HCT116 (cell line): ENCODE measurements around the gene COL16A1. TPM values are rescaled to one million over a fixed set of nuclear protein-coding genes. Genes with fewer than 3 reads are reported as not detected.

Experiments
- ATAC-seq: fragments of 200-7000 bp; cut with Tn5 transposase; 2 replicates; pipeline ENCODE4 v1.9.1; 2020; ENCODE audit warnings: mild to moderate bottlenecking, moderate library complexity
- BruUV-seq: library from RNA; stranded (reverse); fragments of 400-500 nt; replicated peaks from 2 replicates; lab custom pipeline; 2021; lab: Mats Ljungman, UMichigan
- CTCF ChIA-PET: fragments of 300-600 bp; sonication (Branson Sonifier 250); formaldehyde crosslinking; loops from one replicate; lab custom pipeline; 2021; ENCODE audit warnings: antibody characterized with exemption; lab: Charles Lee
- POLR2A ChIA-PET: fragments of 300-600, 350-600 bp; sonication (Branson Sonifier 250); formaldehyde crosslinking; loops from one replicate; lab custom pipeline; 2021; ENCODE audit warnings: antibody characterized with exemption; lab: Charles Lee
- RAD21 ChIA-PET, 2 experiments: fragments of 300-600 bp; sonication (Branson Sonifier 250); formaldehyde crosslinking; loops; one replicate each; lab custom pipeline; 2023; ENCODE audit warnings: low total read pairs in 2 of 2; ENCODE audit not compliant: uncharacterized antibody in 2 of 2, unreplicated experiment in 2 of 2, low non-redundant PET in 1 of 2; lab: Charles Lee
- DNase-seq: peaks from one replicate; pipeline ENCODE4 v3.0.0-alpha.2; 2010; ENCODE audit warnings: low read depth, low spot score
- H2AFZ ChIP-seq: fragments of 200-600 bp; shearing (Covaris generic), sonication (generic); 2 replicates; pipeline ENCODE4 v1.6.1; 2017; ENCODE audit warnings: low read depth, mixed run types, mixed read lengths, antibody characterized with exemption, low read length; ENCODE audit not compliant: poor library complexity, severe bottlenecking
- H3K27ac ChIP-seq: 2 replicates; pipeline ENCODE4 v1.5.1; 2012; ENCODE audit warnings: low read depth, low read length
- H3K27me3 ChIP-seq: fragments of 200-600 bp; sonication (generic); 2 replicates; pipeline ENCODE4 v1.6.1; 2016; ENCODE audit warnings: mixed run types, low read length, mixed read lengths; ENCODE audit not compliant: insufficient read depth
- H3K36me3 ChIP-seq, 2 experiments: fragments of 200-500 bp in 1 of 2; fragments of 200-600 bp in 1 of 2; sonication (Bioruptor generic) in 1 of 2; sonication (generic) in 1 of 2; 2 replicates each; pipeline versions ENCODE4 v1.5.1 to v1.6.1; 2014 to 2016; ENCODE audit warnings: low read length in 2 of 2, inconsistent platforms in 1 of 2, mixed read lengths in 1 of 2, mixed run types in 1 of 2; ENCODE audit not compliant: insufficient read depth in 2 of 2, control insufficient read depth in 1 of 2
- H3K4me1 ChIP-seq, 2 experiments: fragments of 200-600 bp in 1 of 2; sonication (generic) in 1 of 2; 2 replicates each; pipeline versions ENCODE4 v1.5.1 to v1.6.1; 2012 to 2017; ENCODE audit warnings: low read length in 2 of 2, inconsistent platforms in 1 of 2, mild to moderate bottlenecking in 1 of 2, mixed read lengths in 1 of 2, mixed run types in 1 of 2, moderate library complexity in 1 of 2; ENCODE audit not compliant: insufficient read depth in 2 of 2, control insufficient read depth in 1 of 2
- H3K4me2 ChIP-seq: fragments of 200-600 bp; sonication (generic); 2 replicates; pipeline ENCODE4 v1.6.1; 2017; ENCODE audit warnings: mixed run types, low read length, mixed read lengths
- H3K4me3 ChIP-seq, 2 experiments: fragments of 200-600 bp in 1 of 2; sonication (generic) in 1 of 2; replicated peaks in 1 of 2; 2 replicates each; pipeline ENCODE4 v1.5.1; 2011 to 2016; ENCODE audit warnings: low read length in 2 of 2, control low read depth in 1 of 2, low read depth in 1 of 2, mild to moderate bottlenecking in 1 of 2, mixed read lengths in 1 of 2, mixed run types in 1 of 2
- H3K79me2 ChIP-seq: fragments of 200-600 bp; sonication (generic); 2 replicates; pipeline ENCODE4 v1.6.1; 2017; ENCODE audit warnings: mild to moderate bottlenecking, mixed run types, low read length, moderate library complexity, mixed read lengths; ENCODE audit not compliant: insufficient read depth
- H3K9ac ChIP-seq: fragments of 200-600 bp; sonication (generic); 2 replicates; pipeline ENCODE4 v1.6.1; 2016; ENCODE audit warnings: low read length, mixed read lengths
- H3K9me2 ChIP-seq: fragments of 200-600 bp; sonication (generic), shearing (Covaris generic); 2 replicates; pipeline ENCODE4 v1.6.1; 2017; ENCODE audit warnings: mixed run types, mild to moderate bottlenecking, moderate library complexity; ENCODE audit not compliant: insufficient read depth
- H3K9me3 ChIP-seq, 2 experiments: fragments of 200-500 bp in 1 of 2; fragments of 200-600 bp in 1 of 2; sonication (Bioruptor generic) in 1 of 2; sonication (generic) in 1 of 2; 2 replicates each; pipeline ENCODE4 v1.6.1; 2014 to 2017; ENCODE audit warnings: low read length in 2 of 2, mixed read lengths in 2 of 2, inconsistent platforms in 1 of 2, low read depth in 1 of 2, mild to moderate bottlenecking in 1 of 2, mixed run types in 1 of 2, moderate library complexity in 1 of 2; ENCODE audit not compliant: control insufficient read depth in 1 of 2, insufficient read depth in 1 of 2
- H4K20me1 ChIP-seq: fragments of 200-600 bp; sonication (generic), shearing (Covaris generic); 2 replicates; pipeline ENCODE4 v1.6.1; 2017; ENCODE audit warnings: mixed run types, mild to moderate bottlenecking, moderate library complexity; ENCODE audit not compliant: insufficient read depth
- CBX3 ChIP-seq: IDR thresholded peaks from 2 replicates; pipeline ENCODE4 v1.6.1; 2012; ENCODE audit warnings: low read depth
- EGR1 ChIP-seq: IDR thresholded peaks from 2 replicates; pipeline ENCODE4 v1.6.1; 2012; ENCODE audit warnings: low read depth
- ELF1 ChIP-seq: IDR thresholded peaks from 2 replicates; pipeline ENCODE4 v1.6.1; 2012; ENCODE audit warnings: low read depth, borderline replicate concordance
- EZH2 ChIP-seq: fragments of 200-600 bp; sonication (generic); IDR thresholded peaks from 2 replicates; pipeline ENCODE4 v1.6.1; 2017; ENCODE audit warnings: antibody characterized with exemption, mixed run types
- EZH2phosphoT487 ChIP-seq: fragments of 200-600 bp; IDR thresholded peaks from 2 replicates; pipeline ENCODE4 v1.6.1; 2018; ENCODE audit warnings: antibody characterized with exemption, borderline replicate concordance
- FOSL1 ChIP-seq: IDR thresholded peaks from 2 replicates; pipeline ENCODE4 v1.6.1; 2012; ENCODE audit warnings: low read depth
- JUND ChIP-seq: IDR thresholded peaks from 2 replicates; pipeline ENCODE4 v1.6.1; 2012
- SIN3A ChIP-seq: IDR thresholded peaks from 2 replicates; pipeline ENCODE4 v1.6.1; 2012; ENCODE audit warnings: low read depth
- SP1 ChIP-seq: IDR thresholded peaks from 2 replicates; pipeline ENCODE4 v1.6.1; 2012; ENCODE audit warnings: low read depth
- SRF ChIP-seq: IDR thresholded peaks from 2 replicates; pipeline ENCODE4 v1.6.1; 2012; ENCODE audit warnings: low read depth
- TCF7L2 ChIP-seq: IDR thresholded peaks from 2 replicates; pipeline ENCODE4 v1.7.0; 2011; ENCODE audit warnings: borderline replicate concordance, inconsistent platforms; ENCODE audit not compliant: insufficient read depth, insufficient read length; ENCODE audit errors: extremely low read depth
- YY1 ChIP-seq: IDR thresholded peaks from 2 replicates; pipeline ENCODE4 v1.6.1; 2011; ENCODE audit warnings: low read length, low read depth, moderate library complexity, mild to moderate bottlenecking; ENCODE audit not compliant: insufficient replicate concordance; ENCODE audit errors: extremely low read depth
- ZFX ChIP-seq: fragments of 450-650 bp; IDR thresholded peaks from 2 replicates; pipeline ENCODE4 v1.6.1; 2017
- ZNF274 ChIP-seq: fragments of 200-500 bp; sonication (Bioruptor generic); IDR thresholded peaks from 2 replicates; pipeline ENCODE4 v1.6.1; 2014; ENCODE audit warnings: mild to moderate bottlenecking, low read depth, low read length, inconsistent platforms
- intact Hi-C: fragments of 100-400 bp; cut with micrococcal nuclease; formaldehyde crosslinking; loops from 2 replicates; pipeline ENCODE4 v1.10.0; 2022
- total RNA-seq: library from RNA; stranded (reverse); gene quantifications from one replicate; pipeline ENCODE4 v1.2.1, GENCODE V29; 2021; ENCODE audit not compliant: unreplicated experiment
- TF ChIP-seq, protein P1 (sequence below): IDR thresholded peaks from 2 replicates; pipeline ENCODE4 v1.6.1; 2012
- TF ChIP-seq, protein P2 (sequence below): IDR thresholded peaks from 2 replicates; pipeline ENCODE4 v1.6.1; 2012
- TF ChIP-seq, protein P3 (sequence below): IDR thresholded peaks from 2 replicates; pipeline ENCODE4 v1.6.1; 2012; ENCODE audit warnings: low read depth
- TF ChIP-seq, protein P4 (sequence below): IDR thresholded peaks from 2 replicates; pipeline ENCODE4 v1.6.1; 2011; ENCODE audit warnings: mild to moderate bottlenecking, low read length, moderate library complexity; ENCODE audit not compliant: insufficient replicate concordance; ENCODE audit errors: extremely low read depth
- TF ChIP-seq, protein P5 (sequence below), 3 experiments: fragments of 200-600 bp in 1 of 3; sonication (generic) in 1 of 3; IDR thresholded peaks in 2 of 3; conservative IDR thresholded peaks in 1 of 3; 2 replicates each; pipeline ENCODE4 v1.5.1; 2012 to 2017; ENCODE audit warnings: low read depth in 2 of 3, low read length in 2 of 3, antibody characterized with exemption in 1 of 3, borderline replicate concordance in 1 of 3, control low read depth in 1 of 3, mild to moderate bottlenecking in 1 of 3, mixed read lengths in 1 of 3, mixed run types in 1 of 3, moderate library complexity in 1 of 3; ENCODE audit not compliant: insufficient read depth in 1 of 3

COL16A1 gene
- total RNA-seq, 1 experiment from 2014 or later, result 2.2 TPM

DNA sequence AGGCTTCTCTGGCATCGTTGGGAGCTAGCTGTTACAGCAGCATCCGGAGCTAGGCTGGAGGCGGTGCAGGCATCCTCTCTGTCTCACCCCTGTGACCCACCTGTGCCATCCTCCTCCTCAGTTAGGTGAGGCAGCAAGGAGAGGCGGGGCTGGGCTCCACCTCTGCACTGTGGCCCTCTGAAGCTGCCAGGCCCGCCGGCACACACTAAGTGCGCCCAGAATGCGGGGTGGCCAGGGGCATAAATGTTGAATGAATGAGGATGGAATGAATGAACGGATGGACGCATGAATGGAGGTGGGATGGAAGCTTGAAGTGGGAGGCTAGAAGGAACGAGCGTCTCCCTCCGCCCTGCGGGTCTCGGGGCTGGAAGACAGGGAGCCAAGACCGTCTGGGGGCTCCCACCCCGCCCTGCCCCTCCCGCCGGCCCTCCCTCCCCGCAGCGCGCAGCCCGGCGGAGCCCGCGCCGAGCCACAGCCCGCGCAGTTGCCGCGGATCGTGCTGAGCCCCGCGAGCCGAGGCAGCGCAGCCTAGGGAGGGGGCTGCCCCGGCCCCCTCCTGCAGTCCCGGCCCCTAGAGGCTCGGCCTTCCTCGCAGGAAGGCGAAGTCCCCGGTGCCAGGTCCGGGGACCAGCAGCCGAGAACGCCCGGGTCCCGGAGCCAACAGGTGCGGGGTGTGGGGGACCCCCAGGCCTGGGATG, 86.5 kb downstream of the COL16A1 start, which contains the start of gene HCRTR1:
Gene HCRTR1, plus strand, starts transcription at position 472 of the 698 bp plus-strand sequence. CDS start 1,504 bp downstream, outside the sequence.
- CTCF ChIA-PET, result interaction anchor here (0.9 to 1.3 kb wide), 3 partner anchors 8 to 223 kb away, joined by 4 read pairs; no protein-coding TSS in a partner anchor
- H3K36me3 ChIP-seq, result no peaks in the 10 kb centered on the region
- POLR2A ChIA-PET, result interaction anchor here (0.8 kb wide), 1 partner anchor 223 kb away, joined by 3 read pairs; no protein-coding TSS in a partner anchor
- no peak within 1 kb of the TSS for H3K9ac ChIP-seq
- no peak within 1 kb of the TSS for H3K27ac ChIP-seq
- RAD21 ChIA-PET, result no interaction called here
- intact Hi-C loops, result no loop called here
- no peak within 1 kb of the TSS for H2AFZ ChIP-seq
- no TSS peak for BruUV-seq
- no peaks in the 10 kb centered on the region for H4K20me1 ChIP-seq
- no peaks in the 10 kb centered on the region for H3K79me2 ChIP-seq
- no peaks in the 10 kb centered on the region for H3K9me3 ChIP-seq
- no peaks in the 10 kb centered on the region for H3K9me2 ChIP-seq
- no peak for DNase-seq
- H3K4me2 ChIP-seq, result no peak within 1 kb of the TSS
- no peak within 1 kb of the TSS for H3K4me3 ChIP-seq
- no peaks in the 10 kb centered on the region for H3K4me1 ChIP-seq
- H3K27me3 ChIP-seq, result no peaks in the 10 kb centered on the region
- no peak for ATAC-seq
- TF ChIP-seq YY1 (no peak), EGR1 (no peak), SP1 (no peak), ZNF274 (no peak), CBX3 (no peak), ELF1 (no peak), EZH2phosphoT487 (no peak), SIN3A (no peak), ZFX (no peak), FOSL1 (no peak), TCF7L2 (no peak), SRF (no peak), EZH2 (no peak), JUND (no peak)
- TF ChIP-seq, protein P1, sequence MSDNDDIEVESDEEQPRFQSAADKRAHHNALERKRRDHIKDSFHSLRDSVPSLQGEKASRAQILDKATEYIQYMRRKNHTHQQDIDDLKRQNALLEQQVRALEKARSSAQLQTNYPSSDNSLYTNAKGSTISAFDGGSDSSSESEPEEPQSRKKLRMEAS, result no peak
- TF ChIP-seq, protein P2, sequence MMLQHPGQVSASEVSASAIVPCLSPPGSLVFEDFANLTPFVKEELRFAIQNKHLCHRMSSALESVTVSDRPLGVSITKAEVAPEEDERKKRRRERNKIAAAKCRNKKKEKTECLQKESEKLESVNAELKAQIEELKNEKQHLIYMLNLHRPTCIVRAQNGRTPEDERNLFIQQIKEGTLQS, result no peak
- TF ChIP-seq, protein P3, sequence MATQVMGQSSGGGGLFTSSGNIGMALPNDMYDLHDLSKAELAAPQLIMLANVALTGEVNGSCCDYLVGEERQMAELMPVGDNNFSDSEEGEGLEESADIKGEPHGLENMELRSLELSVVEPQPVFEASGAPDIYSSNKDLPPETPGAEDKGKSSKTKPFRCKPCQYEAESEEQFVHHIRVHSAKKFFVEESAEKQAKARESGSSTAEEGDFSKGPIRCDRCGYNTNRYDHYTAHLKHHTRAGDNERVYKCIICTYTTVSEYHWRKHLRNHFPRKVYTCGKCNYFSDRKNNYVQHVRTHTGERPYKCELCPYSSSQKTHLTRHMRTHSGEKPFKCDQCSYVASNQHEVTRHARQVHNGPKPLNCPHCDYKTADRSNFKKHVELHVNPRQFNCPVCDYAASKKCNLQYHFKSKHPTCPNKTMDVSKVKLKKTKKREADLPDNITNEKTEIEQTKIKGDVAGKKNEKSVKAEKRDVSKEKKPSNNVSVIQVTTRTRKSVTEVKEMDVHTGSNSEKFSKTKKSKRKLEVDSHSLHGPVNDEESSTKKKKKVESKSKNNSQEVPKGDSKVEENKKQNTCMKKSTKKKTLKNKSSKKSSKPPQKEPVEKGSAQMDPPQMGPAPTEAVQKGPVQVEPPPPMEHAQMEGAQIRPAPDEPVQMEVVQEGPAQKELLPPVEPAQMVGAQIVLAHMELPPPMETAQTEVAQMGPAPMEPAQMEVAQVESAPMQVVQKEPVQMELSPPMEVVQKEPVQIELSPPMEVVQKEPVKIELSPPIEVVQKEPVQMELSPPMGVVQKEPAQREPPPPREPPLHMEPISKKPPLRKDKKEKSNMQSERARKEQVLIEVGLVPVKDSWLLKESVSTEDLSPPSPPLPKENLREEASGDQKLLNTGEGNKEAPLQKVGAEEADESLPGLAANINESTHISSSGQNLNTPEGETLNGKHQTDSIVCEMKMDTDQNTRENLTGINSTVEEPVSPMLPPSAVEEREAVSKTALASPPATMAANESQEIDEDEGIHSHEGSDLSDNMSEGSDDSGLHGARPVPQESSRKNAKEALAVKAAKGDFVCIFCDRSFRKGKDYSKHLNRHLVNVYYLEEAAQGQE, result no peak
- TF ChIP-seq, protein P4, sequence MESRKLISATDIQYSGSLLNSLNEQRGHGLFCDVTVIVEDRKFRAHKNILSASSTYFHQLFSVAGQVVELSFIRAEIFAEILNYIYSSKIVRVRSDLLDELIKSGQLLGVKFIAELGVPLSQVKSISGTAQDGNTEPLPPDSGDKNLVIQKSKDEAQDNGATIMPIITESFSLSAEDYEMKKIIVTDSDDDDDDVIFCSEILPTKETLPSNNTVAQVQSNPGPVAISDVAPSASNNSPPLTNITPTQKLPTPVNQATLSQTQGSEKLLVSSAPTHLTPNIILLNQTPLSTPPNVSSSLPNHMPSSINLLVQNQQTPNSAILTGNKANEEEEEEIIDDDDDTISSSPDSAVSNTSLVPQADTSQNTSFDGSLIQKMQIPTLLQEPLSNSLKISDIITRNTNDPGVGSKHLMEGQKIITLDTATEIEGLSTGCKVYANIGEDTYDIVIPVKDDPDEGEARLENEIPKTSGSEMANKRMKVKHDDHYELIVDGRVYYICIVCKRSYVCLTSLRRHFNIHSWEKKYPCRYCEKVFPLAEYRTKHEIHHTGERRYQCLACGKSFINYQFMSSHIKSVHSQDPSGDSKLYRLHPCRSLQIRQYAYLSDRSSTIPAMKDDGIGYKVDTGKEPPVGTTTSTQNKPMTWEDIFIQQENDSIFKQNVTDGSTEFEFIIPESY, result no peak
- TF ChIP-seq, protein P5, sequence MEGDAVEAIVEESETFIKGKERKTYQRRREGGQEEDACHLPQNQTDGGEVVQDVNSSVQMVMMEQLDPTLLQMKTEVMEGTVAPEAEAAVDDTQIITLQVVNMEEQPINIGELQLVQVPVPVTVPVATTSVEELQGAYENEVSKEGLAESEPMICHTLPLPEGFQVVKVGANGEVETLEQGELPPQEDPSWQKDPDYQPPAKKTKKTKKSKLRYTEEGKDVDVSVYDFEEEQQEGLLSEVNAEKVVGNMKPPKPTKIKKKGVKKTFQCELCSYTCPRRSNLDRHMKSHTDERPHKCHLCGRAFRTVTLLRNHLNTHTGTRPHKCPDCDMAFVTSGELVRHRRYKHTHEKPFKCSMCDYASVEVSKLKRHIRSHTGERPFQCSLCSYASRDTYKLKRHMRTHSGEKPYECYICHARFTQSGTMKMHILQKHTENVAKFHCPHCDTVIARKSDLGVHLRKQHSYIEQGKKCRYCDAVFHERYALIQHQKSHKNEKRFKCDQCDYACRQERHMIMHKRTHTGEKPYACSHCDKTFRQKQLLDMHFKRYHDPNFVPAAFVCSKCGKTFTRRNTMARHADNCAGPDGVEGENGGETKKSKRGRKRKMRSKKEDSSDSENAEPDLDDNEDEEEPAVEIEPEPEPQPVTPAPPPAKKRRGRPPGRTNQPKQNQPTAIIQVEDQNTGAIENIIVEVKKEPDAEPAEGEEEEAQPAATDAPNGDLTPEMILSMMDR (IDR thresholded peaks at IDR 0.05 in 2 of 3, conservative IDR thresholded peaks at IDR 0.05 in 1 of 3; ENCODE audit: borderline replicate concordance in 1 of 3, insufficient read depth in 1 of 3, low read depth in 2 of 3, low read length in 2 of 3), result no peak
